ENCODE data around the gene ZC3H18. TPM values are rescaled to one million over a fixed set of nuclear protein-coding genes. Genes with fewer than 3 reads are reported as not detected.

Gene ZC3H18
- total and polyA plus RNA-seq, 8 donors, result 15.5 to 312 (median 19.0) TPM

- WGBS, 5 donors, result 67 to 84% (median 77%) methylated on average over 13 to 20 of the region's 20 CpGs
- no peak for TF ChIP-seq POLR2AphosphoS5 (IDR thresholded peaks at IDR 0.05)
- no peak for TF ChIP-seq POLR2A (IDR thresholded peaks at IDR 0.05)
- TF ChIP-seq EP300 (IDR thresholded peaks at IDR 0.05), result no peak
- no peak for TF ChIP-seq CTCF (IDR thresholded peaks at IDR 0.05)
- H3K4me3 ChIP-seq, result peak overlapping the region; percentile 56 to 83 (median 74)
- no peaks in the 10 kb centered on the region for H3K9me3 ChIP-seq
- intact Hi-C loops (cut with DNase I; ENCODE audit: low total_unique reads), result no loop called here
- H3K4me1 ChIP-seq, result peaks cover 27 to 44% (median 34%) of the 10 kb centered on the region in 4 donors
- peak overlapping the region in 4 of 5 donors; percentile 80 to 91 (median 88) for H3K27ac ChIP-seq
- H3K27me3 ChIP-seq, result no peaks in the 10 kb centered on the region
- peaks cover 0 to 47% (median 34%) of the 10 kb centered on the region in 4 donors for H3K36me3 ChIP-seq
- no peak for DNase-seq
Measured at GRCh38 chr16:88649195-88649923, 79.2 kb downstream of the ZC3H18 start.

GRCh38 chr16:88649924-88650748 is 79.9 kb downstream of the ZC3H18 start:
- Histone ChIP-seq H3K36me3 (peaks cover 5 to 51% (median 39%) of the 10 kb centered on the region in 4 donors), H3K27ac (peak overlapping the region; percentile 28 to 91 (median 86)), H3K4me3 (peak overlapping the region; percentile 56 to 83 (median 74)), H3K27me3 (no peaks in the 10 kb centered on the region), H3K4me1 (peaks cover 27 to 44% (median 34%) of the 10 kb centered on the region in 4 donors), H3K9me3 (no peaks in the 10 kb centered on the region)
- TF ChIP-seq CTCF (IDR thresholded peaks at IDR 0.05) (no peak), EP300 (IDR thresholded peaks at IDR 0.05) (no peak), POLR2A (IDR thresholded peaks at IDR 0.05) (no peak), POLR2AphosphoS5 (IDR thresholded peaks at IDR 0.05) (no peak)
- peak; percentile 48 to 71 for DNase-seq
- 11 to 32% (median 17%) methylated on average over 11 to 37 of the region's 37 CpGs for WGBS, 5 donors
- intact Hi-C loops (cut with DNase I; ENCODE audit: low total_unique reads), result no loop called here

GRCh38 chr16:88650749-88651275 is 80.6 kb downstream of the ZC3H18 start, which contains the start of gene CYBA:
CYBA (minus strand) TSS chr16:88651053; CDS start chr16:88651013, 40 bp downstream.
- 0 to 3% (median 1%) methylated on average over 17 to 41 of the region's 41 CpGs for whole genome bisulfite sequencing, 5 donors
- no peak for TF ChIP-seq POLR2A (IDR thresholded peaks at IDR 0.05)
- TF ChIP-seq CTCF (IDR thresholded peaks at IDR 0.05), result no peak
- TF ChIP-seq EP300 (IDR thresholded peaks at IDR 0.05), result no peak
- peak in 2 of 3 donors; percentile 68 to 73 for TF ChIP-seq POLR2AphosphoS5 (IDR thresholded peaks at IDR 0.05)
- Histone ChIP-seq H3K36me3 (peaks cover 6 to 51% (median 40%) of the 10 kb centered on the region in 4 donors), H3K4me3 (peak within 1 kb of the TSS; percentile 56 to 83 (median 74)), H3K27ac (peak within 1 kb of the TSS; percentile 63 to 91 (median 86)), H3K4me1 (peaks cover 27 to 44% (median 34%) of the 10 kb centered on the region in 4 donors), H3K9me3 (no peaks in the 10 kb centered on the region), H3K27me3 (no peaks in the 10 kb centered on the region)
- intact Hi-C loops (cut with DNase I; ENCODE audit: low total_unique reads), result no loop called here
- peak; percentile 83 to 91 for DNase-seq

Data from stomach (tissue), 9 donors.